Measurements from ENCODE around the gene LYPD1.

GRCh38 chr2:132691556-132691955 lies 21.6 kb upstream of the LYPD1 start:
- TF ChIP-seq POLR2A (IDR thresholded peaks at IDR 0.05; ENCODE audit: low read depth, low read length) (no peak), CTCF (conservative IDR thresholded peaks at IDR 0.05; ENCODE audit: low read depth, low read length) (no peak)

Measured in IMR-90 (cell line).